Loucy (cell line): ENCODE results near the gene RALGPS2.

ENCODE experiments used
- H2AFZ ChIP-seq: fragments of 200-600 bp; sonication (generic); 2 replicates; pipeline ENCODE4 v1.6.0; 2016; ENCODE audit warnings: antibody characterized with exemption, mild to moderate bottlenecking, low read length, moderate library complexity
- H3F3A ChIP-seq: fragments of 200-600 bp; 2 replicates; pipeline ENCODE4 v1.6.0; 2016; ENCODE audit warnings: antibody characterized with exemption, low read depth, mild to moderate bottlenecking
- H3K27me3 ChIP-seq: fragments of 200-600 bp; sonication (generic); 2 replicates; pipeline ENCODE4 v1.6.1; 2014; ENCODE audit warnings: low read length, mild to moderate bottlenecking; ENCODE audit not compliant: insufficient read depth, poor library complexity, severe bottlenecking
- H3K36me3 ChIP-seq: fragments of 200-600 bp; sonication (generic); 2 replicates; pipeline ENCODE4 v1.6.1; 2016; ENCODE audit warnings: low read length; ENCODE audit not compliant: insufficient read depth
- H3K4me1 ChIP-seq: fragments of 200-600 bp; sonication (generic); 2 replicates; pipeline ENCODE4 v1.5.1; 2014; ENCODE audit warnings: low read length, mild to moderate bottlenecking; ENCODE audit not compliant: insufficient read depth, poor library complexity, severe bottlenecking
- H3K4me2 ChIP-seq: fragments of 200-600 bp; sonication (generic); 2 replicates; pipeline ENCODE4 v1.6.0; 2014; ENCODE audit warnings: antibody characterized with exemption, low read length, low read depth, mild to moderate bottlenecking; ENCODE audit not compliant: poor library complexity, severe bottlenecking
- H3K4me3 ChIP-seq: fragments of 200-600 bp; sonication (generic); 2 replicates; pipeline ENCODE4 v1.5.1; 2014; ENCODE audit warnings: low read length, mild to moderate bottlenecking, mixed read lengths; ENCODE audit not compliant: poor library complexity, severe bottlenecking
- H3K79me2 ChIP-seq: fragments of 200-600 bp; sonication (generic); 2 replicates; pipeline ENCODE4 v1.6.1; 2014; ENCODE audit warnings: low read length; ENCODE audit not compliant: insufficient read depth
- H3K9ac ChIP-seq: fragments of 200-600 bp; sonication (generic); 2 replicates; pipeline ENCODE4 v1.6.0; 2014; ENCODE audit warnings: mild to moderate bottlenecking, low read depth, low read length, moderate library complexity; ENCODE audit not compliant: poor library complexity, severe bottlenecking
- H3K9me2 ChIP-seq: fragments of 200-600 bp; sonication (generic); replicated peaks from 2 replicates; pipeline ENCODE4 v1.6.1; 2016; ENCODE audit warnings: low read depth, low read length, mixed read lengths
- H3K9me3 ChIP-seq: fragments of 200-600 bp; sonication (generic); 2 replicates; pipeline ENCODE4 v1.6.1; 2014; ENCODE audit warnings: mild to moderate bottlenecking, antibody characterized with exemption, low read length, low read depth; ENCODE audit not compliant: insufficient read depth
- H4K20me1 ChIP-seq: fragments of 200-600 bp; sonication (generic); 2 replicates; pipeline ENCODE4 v1.6.0; 2014; ENCODE audit warnings: antibody characterized with exemption, low read length, mild to moderate bottlenecking; ENCODE audit not compliant: insufficient read depth, poor library complexity, severe bottlenecking
- EZH2phosphoT487 ChIP-seq: fragments of 200-600 bp; IDR thresholded peaks from 2 replicates; pipeline ENCODE4 v1.6.1; 2018; ENCODE audit warnings: antibody characterized with exemption, mild to moderate bottlenecking, moderate library complexity, borderline replicate concordance
- TF ChIP-seq, protein P1 (sequence below): fragments of 200-600 bp; sonication (generic); conservative IDR thresholded peaks from 2 replicates; pipeline ENCODE4 v1.5.1; 2014; ENCODE audit warnings: mild to moderate bottlenecking, antibody characterized with exemption, low read length

The RALGPS2 gene

DNA sequence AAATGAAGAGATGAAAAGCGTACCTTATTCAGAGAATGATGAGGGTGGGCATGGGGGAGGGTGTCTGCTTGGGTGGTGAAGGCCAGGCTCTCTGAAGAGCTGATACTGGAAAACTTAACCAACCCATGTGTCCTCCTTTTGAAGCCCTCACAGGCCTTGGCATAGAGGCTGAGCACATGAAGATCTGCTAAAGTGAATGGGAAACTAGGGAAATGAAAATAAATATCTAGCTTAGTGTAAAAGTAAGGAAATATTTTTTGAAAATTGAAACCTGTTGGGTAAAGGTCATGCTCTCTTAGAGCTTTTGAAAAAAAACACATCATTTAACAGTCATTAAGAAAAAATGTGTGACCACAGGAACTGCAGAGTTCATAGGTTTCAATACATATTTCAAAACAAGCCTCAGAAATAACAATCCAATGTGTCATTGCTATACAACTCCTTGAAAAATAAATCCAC lies 40.5 kb upstream of the RALGPS2 start:
- no peaks in the 10 kb centered on the region for H3K9me2 ChIP-seq
- no peaks in the 10 kb centered on the region for H3K36me3 ChIP-seq
- H4K20me1 ChIP-seq, result no peaks in the 10 kb centered on the region
- TF ChIP-seq, protein P1, sequence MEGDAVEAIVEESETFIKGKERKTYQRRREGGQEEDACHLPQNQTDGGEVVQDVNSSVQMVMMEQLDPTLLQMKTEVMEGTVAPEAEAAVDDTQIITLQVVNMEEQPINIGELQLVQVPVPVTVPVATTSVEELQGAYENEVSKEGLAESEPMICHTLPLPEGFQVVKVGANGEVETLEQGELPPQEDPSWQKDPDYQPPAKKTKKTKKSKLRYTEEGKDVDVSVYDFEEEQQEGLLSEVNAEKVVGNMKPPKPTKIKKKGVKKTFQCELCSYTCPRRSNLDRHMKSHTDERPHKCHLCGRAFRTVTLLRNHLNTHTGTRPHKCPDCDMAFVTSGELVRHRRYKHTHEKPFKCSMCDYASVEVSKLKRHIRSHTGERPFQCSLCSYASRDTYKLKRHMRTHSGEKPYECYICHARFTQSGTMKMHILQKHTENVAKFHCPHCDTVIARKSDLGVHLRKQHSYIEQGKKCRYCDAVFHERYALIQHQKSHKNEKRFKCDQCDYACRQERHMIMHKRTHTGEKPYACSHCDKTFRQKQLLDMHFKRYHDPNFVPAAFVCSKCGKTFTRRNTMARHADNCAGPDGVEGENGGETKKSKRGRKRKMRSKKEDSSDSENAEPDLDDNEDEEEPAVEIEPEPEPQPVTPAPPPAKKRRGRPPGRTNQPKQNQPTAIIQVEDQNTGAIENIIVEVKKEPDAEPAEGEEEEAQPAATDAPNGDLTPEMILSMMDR, result no peak
- no peak for TF ChIP-seq EZH2phosphoT487
- H3K79me2 ChIP-seq, result no peaks in the 10 kb centered on the region
- H3K4me2 ChIP-seq, result no peak overlapping the region
- no peaks in the 10 kb centered on the region for H3F3A ChIP-seq
- no peaks in the 10 kb centered on the region for H3K9me3 ChIP-seq
- no peaks in the 10 kb centered on the region for H3K27me3 ChIP-seq
- no peaks in the 10 kb centered on the region for H3K4me1 ChIP-seq
- no peak overlapping the region for H2AFZ ChIP-seq
- H3K9ac ChIP-seq, result no peak overlapping the region
- H3K4me3 ChIP-seq, result no peak overlapping the region

DNA sequence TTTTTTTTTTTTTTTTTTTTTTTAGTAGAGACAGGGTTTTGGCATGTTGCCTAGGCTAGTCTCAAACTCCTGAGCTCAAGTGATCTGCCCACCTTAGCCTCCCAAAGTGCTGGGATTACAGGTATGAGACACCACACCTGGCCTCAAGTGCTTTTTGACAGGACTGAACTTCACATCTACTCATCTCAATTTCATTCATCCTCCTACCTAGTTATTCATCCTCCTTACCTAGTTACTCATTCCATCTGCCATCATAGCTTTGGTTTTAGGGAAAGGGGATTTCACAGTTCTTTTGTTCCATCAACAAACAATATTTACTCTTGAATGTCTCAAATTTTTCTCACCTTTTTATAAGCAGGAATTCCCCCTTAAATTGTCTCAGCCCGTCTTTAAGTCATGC lies 38.6 kb upstream of the RALGPS2 start:
- Histone ChIP-seq H3K27me3 (no peaks in the 10 kb centered on the region), H3K4me3 (no peak overlapping the region), H3K9me2 (no peaks in the 10 kb centered on the region), H3K79me2 (no peaks in the 10 kb centered on the region), H3K9ac (no peak overlapping the region), H3K4me2 (no peak overlapping the region), H3K4me1 (no peaks in the 10 kb centered on the region), H3K9me3 (no peaks in the 10 kb centered on the region), H3F3A (no peaks in the 10 kb centered on the region), H2AFZ (no peak overlapping the region), H3K36me3 (no peaks in the 10 kb centered on the region), H4K20me1 (no peaks in the 10 kb centered on the region)
- no peak for TF ChIP-seq EZH2phosphoT487
- TF ChIP-seq, protein P1, result no peak

DNA sequence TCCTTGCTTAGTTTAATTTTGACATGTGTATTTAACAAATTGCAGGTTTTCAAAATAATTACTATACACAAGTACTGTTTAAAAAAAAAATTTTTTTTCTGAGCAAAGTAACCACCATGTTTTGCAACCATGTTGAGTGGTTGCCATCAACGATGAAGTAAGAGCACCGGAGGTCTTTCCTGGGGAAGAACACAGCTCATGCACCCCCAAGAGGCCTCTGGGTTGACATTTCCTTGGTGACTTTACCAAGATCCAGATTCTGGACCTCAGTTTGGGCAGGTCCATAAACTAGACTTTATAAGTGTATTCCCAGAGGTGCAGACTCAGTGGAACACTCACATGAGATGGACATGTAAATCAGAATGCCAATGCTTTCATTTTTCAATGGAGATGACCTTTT lies 36.8 kb upstream of the RALGPS2 start:
- H3K4me3 ChIP-seq, result no peak overlapping the region
- no peaks in the 10 kb centered on the region for H3K9me2 ChIP-seq
- H4K20me1 ChIP-seq, result no peaks in the 10 kb centered on the region
- H3F3A ChIP-seq, result no peaks in the 10 kb centered on the region
- H2AFZ ChIP-seq, result no peak overlapping the region
- no peak overlapping the region for H3K4me2 ChIP-seq
- no peaks in the 10 kb centered on the region for H3K4me1 ChIP-seq
- H3K9ac ChIP-seq, result no peak overlapping the region
- no peaks in the 10 kb centered on the region for H3K27me3 ChIP-seq
- no peak for TF ChIP-seq EZH2phosphoT487
- TF ChIP-seq, protein P1, result no peak
- H3K9me3 ChIP-seq, result no peaks in the 10 kb centered on the region
- no peaks in the 10 kb centered on the region for H3K36me3 ChIP-seq
- H3K79me2 ChIP-seq, result no peaks in the 10 kb centered on the region
